ENCODE data around the gene SLC10A7.

Gene SLC10A7

GRCh38 chr4:146235654-146236177 is 286.0 kb downstream of the SLC10A7 start:
- ChIA-PET CTCF (no interaction called here), POLR2A (no interaction called here)
- DNase-seq (ENCODE audit: low read depth, low spot score) = no peak
- TF ChIP-seq CTCF (IDR thresholded peaks at IDR 0.05; ENCODE audit: insufficient read depth, low read length, missing control alignments) = no peak
- no peak overlapping the region for H3K4me3 ChIP-seq (ENCODE audit: low read depth, low read length)

- no peak for TF ChIP-seq CTCF (IDR thresholded peaks at IDR 0.05; ENCODE audit: insufficient read depth, low read length, missing control alignments)
- DNase-seq (ENCODE audit: low read depth, low spot score) = no peak
- H3K4me3 ChIP-seq (ENCODE audit: low read depth, low read length) = no peak overlapping the region
- ChIA-PET CTCF (interaction anchor here (1.2 kb wide), 1 partner anchor 16 kb away, joined by 3 read pairs; no protein-coding TSS in a partner anchor), POLR2A (no interaction called here)
These were observed 289.5 kb downstream of the SLC10A7 start for GRCh38 chr4:146232131-146232722.

- TF ChIP-seq CTCF (IDR thresholded peaks at IDR 0.05; ENCODE audit: insufficient read depth, low read length, missing control alignments) = no peak
- H3K4me3 ChIP-seq (ENCODE audit: low read depth, low read length) = no peak overlapping the region
- no peak for DNase-seq (ENCODE audit: low read depth, low spot score)
- POLR2A ChIA-PET = no interaction called here
- CTCF ChIA-PET = no interaction called here
These were observed 292.3 kb downstream of the SLC10A7 start for GRCh38 chr4:146229406-146229805.

- DNase-seq (ENCODE audit: low read depth, low spot score) = no peak
- CTCF ChIA-PET = no interaction called here
- TF ChIP-seq CTCF (IDR thresholded peaks at IDR 0.05; ENCODE audit: insufficient read depth, low read length, missing control alignments) = no peak
- POLR2A ChIA-PET = no interaction called here
- no peak overlapping the region for H3K4me3 ChIP-seq (ENCODE audit: low read depth, low read length)
These were observed 297.3 kb downstream of the SLC10A7 start for GRCh38 chr4:146224326-146224966.

- POLR2A ChIA-PET = no interaction called here
- no peak for TF ChIP-seq CTCF (IDR thresholded peaks at IDR 0.05; ENCODE audit: insufficient read depth, low read length, missing control alignments)
- DNase-seq (ENCODE audit: low read depth, low spot score) = no peak
- CTCF ChIA-PET = no interaction called here
- H3K4me3 ChIP-seq (ENCODE audit: low read depth, low read length) = no peak overlapping the region
These were observed 299.4 kb downstream of the SLC10A7 start for GRCh38 chr4:146222313-146222712.

- ChIA-PET POLR2A (no interaction called here), CTCF (no interaction called here)
- DNase-seq (ENCODE audit: low read depth, low spot score) = no peak
- no peak within 1 kb of the TSS for H3K4me3 ChIP-seq (ENCODE audit: low read depth, low read length)
- no peak for TF ChIP-seq CTCF (IDR thresholded peaks at IDR 0.05; ENCODE audit: insufficient read depth, low read length, missing control alignments)
These were observed 307.5 kb downstream of the SLC10A7 start, which contains the start of gene REELD1 for GRCh38 chr4:146214238-146214637. Gene REELD1 (plus strand): TSS chr4:146214538. CDS start chr4:146216953, 2,415 bp downstream.
